NB4 (cell line): ENCODE measurements around the gene KLHDC9.
"Not testable (repeated sequence)": the region's sequence is repeated elsewhere in the genome, so short reads cannot be mapped to it uniquely, and the experiment has no call there.

Experiments used
- DNase-seq: peaks from one replicate; pipeline ENCODE4 v3.0.0; 2010; ENCODE audit warnings: low read depth
- H3K4me3 ChIP-seq: one replicate; pipeline ENCODE4 v1.5.1; 2011; ENCODE audit warnings: mild to moderate bottlenecking, low read depth, low read length, moderate library complexity
- MYC ChIP-seq: IDR thresholded peaks from 2 replicates; pipeline ENCODE4 v1.6.1; 2011; ENCODE audit warnings: low read depth, low read length
- POLR2A ChIP-seq: IDR thresholded peaks from 2 replicates; pipeline ENCODE4 v1.6.1; 2011; ENCODE audit warnings: mild to moderate bottlenecking; ENCODE audit not compliant: insufficient read length; ENCODE audit errors: extremely low read depth
- TF ChIP-seq, protein P1 (sequence below): IDR thresholded peaks from 2 replicates; pipeline ENCODE4 v1.6.1; 2011; ENCODE audit warnings: low read depth, low read length
- TF ChIP-seq, protein P2 (sequence below): IDR thresholded peaks from one replicate; pipeline ENCODE4 v1.5.1; 2012; ENCODE audit warnings: low read depth, low read length

KLHDC9 gene

DNA sequence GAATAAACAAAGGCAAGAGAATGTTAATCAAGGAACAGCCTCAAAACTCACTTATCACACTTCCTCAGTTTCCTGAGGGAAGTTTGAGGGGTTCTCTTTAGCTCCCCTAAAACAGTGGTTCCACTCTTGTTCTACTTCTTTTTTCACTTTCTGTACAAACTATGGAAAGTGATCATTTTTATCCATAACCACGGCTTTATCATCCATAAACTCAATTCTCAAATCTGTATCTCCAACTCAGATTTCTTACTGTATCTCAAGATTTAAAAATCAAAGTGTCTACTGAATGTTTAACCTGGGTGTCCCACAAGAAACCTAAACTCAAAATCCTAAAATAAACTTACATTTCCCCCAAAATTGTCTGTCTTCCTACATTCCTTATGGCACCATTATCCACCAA, 15.8 kb downstream of the KLHDC9 start:
- TF ChIP-seq POLR2A, result no peak
- TF ChIP-seq, protein P1, sequence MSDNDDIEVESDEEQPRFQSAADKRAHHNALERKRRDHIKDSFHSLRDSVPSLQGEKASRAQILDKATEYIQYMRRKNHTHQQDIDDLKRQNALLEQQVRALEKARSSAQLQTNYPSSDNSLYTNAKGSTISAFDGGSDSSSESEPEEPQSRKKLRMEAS, result no peak
- TF ChIP-seq, protein P2, sequence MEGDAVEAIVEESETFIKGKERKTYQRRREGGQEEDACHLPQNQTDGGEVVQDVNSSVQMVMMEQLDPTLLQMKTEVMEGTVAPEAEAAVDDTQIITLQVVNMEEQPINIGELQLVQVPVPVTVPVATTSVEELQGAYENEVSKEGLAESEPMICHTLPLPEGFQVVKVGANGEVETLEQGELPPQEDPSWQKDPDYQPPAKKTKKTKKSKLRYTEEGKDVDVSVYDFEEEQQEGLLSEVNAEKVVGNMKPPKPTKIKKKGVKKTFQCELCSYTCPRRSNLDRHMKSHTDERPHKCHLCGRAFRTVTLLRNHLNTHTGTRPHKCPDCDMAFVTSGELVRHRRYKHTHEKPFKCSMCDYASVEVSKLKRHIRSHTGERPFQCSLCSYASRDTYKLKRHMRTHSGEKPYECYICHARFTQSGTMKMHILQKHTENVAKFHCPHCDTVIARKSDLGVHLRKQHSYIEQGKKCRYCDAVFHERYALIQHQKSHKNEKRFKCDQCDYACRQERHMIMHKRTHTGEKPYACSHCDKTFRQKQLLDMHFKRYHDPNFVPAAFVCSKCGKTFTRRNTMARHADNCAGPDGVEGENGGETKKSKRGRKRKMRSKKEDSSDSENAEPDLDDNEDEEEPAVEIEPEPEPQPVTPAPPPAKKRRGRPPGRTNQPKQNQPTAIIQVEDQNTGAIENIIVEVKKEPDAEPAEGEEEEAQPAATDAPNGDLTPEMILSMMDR, result no peak
- TF ChIP-seq MYC, result no peak
- peak overlapping the region; percentile 9 for H3K4me3 ChIP-seq
- DNase-seq, result no peak

DNA sequence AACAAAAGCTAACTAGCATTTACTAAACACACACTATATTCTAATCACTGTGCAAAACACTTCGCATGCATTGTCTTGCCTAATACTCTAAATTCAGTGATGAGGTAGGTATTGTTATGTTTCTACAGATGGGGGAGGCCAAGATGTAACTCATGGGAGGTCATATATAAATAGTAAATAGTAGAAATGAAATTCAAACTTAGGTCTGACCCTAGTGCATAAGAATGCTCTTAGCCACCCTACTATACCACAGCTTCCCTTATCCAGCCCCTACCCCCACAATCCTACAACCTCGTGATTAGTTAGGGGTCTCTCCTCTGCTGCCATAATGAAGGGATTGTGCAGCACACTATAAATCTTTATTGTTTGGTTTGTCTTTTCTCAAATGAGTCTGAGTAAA, 16.4 kb downstream of the KLHDC9 start:
- no peak for DNase-seq
- TF ChIP-seq, protein P1, result no peak
- TF ChIP-seq, protein P2, result no peak
- TF ChIP-seq MYC (no peak), POLR2A (no peak)
- no peak overlapping the region for H3K4me3 ChIP-seq

DNA sequence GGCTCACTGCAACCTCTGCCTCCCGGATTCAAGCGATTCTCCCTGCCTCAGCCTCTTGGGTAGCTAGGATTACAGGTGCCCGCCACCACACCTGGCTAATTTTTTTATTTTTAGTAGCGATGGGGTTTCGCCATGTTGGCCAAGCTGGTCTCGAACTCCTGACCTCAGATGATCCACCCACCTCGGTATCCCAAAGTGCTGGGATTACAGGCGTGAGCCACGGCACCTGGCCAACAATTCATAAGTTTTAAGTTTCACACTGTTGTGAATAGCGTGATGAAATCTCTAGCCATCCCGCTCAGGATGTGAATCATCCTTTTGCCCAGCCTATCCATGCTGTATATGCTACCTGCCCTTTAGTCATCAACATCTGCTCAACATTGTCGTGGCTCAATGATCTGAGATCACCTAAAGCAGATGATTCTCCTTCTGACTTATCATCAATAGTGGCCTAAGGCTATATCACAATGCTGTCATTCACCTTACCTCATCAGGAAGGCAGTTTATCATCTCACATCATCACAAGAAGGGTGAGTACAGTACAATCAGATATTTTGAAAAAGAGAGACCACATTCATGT, 17.1 kb downstream of the KLHDC9 start:
- peak; percentile 58 for DNase-seq
- H3K4me3 ChIP-seq, result no peak overlapping the region
- TF ChIP-seq, protein P2, result no peak
- TF ChIP-seq, protein P1, result no peak
- no peak for TF ChIP-seq POLR2A
- no peak for TF ChIP-seq MYC

DNA sequence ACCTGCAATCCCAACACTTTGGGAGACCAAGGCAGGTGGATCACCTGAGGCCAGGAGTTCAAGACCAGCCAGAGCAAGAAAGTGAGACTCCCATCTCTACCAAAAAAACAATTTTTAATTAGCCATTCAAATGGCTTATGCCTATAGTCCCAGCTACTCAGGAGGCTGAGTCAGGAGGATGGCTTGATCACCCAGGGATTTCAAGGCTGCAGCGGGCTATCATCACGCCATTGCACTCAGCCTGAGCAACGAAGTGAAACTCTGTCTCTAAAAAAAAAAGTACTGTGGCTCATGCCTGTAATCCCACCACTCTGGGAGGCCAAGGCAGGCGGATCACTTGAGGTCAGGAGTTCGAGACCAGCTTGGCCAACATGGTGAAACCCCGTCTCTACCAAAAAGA, 17.8 kb downstream of the KLHDC9 start:
- DNase-seq, result not testable (repeated sequence)
- peak overlapping the region; percentile 18 for H3K4me3 ChIP-seq

DNA sequence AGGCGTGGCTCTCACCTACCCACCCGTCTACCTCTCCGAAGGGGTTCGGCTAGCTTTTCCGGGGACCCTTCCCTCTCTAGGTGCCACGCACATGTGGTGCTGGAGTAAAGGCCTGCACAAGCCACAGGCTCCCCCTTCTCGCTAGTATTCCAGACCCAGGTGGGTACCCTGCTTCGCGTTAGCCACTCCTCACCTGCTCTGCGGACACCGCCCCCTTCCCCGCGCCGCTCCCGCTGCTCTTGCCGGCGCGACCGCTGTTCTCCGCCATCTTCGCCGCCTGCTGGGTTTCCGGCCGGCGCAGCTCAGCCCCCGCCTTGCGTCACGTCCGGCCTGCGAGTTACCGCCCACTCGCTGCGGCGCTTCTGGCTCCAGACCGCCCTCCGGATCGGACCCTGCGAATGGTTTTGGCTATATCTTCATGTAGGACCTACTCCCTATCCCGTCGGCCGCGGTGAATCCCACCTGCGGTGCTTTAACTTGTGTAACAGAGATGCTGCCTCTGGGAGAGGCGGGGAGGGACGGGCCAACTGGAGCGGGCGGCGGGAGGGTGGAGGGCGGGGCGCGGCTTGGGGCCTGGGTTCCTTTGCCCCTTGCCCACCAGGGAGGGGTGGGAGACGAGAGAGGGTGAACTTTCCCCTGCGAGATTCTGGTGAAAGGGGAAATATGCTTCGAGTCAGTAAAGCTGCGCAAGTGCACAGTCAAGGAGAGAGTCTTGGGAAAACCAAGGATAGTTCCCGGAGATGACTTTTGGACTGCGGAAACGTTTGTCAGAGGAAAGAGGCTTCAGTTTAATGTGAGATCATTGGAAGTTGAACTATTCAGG, 19.8 kb downstream of the KLHDC9 start, which contains the start of the genes NIT1 and PFDN2:
Gene NIT1 (plus strand): TSS at position 347 of the 823 bp plus-strand sequence. CDS start 72 bp downstream, at position 419.
Gene PFDN2 (minus strand): TSS at position 279 of the 823 bp plus-strand sequence. CDS start 11 bp downstream, at position 268.
- peak within 1 kb of the TSS; percentile 98 for H3K4me3 ChIP-seq
- TF ChIP-seq, protein P1, result no peak
- TF ChIP-seq MYC (peak; percentile 9; the same call in 1 of the 2 replicates), POLR2A (peak; percentile 79)
- DNase-seq, result peak; percentile 91

DNA sequence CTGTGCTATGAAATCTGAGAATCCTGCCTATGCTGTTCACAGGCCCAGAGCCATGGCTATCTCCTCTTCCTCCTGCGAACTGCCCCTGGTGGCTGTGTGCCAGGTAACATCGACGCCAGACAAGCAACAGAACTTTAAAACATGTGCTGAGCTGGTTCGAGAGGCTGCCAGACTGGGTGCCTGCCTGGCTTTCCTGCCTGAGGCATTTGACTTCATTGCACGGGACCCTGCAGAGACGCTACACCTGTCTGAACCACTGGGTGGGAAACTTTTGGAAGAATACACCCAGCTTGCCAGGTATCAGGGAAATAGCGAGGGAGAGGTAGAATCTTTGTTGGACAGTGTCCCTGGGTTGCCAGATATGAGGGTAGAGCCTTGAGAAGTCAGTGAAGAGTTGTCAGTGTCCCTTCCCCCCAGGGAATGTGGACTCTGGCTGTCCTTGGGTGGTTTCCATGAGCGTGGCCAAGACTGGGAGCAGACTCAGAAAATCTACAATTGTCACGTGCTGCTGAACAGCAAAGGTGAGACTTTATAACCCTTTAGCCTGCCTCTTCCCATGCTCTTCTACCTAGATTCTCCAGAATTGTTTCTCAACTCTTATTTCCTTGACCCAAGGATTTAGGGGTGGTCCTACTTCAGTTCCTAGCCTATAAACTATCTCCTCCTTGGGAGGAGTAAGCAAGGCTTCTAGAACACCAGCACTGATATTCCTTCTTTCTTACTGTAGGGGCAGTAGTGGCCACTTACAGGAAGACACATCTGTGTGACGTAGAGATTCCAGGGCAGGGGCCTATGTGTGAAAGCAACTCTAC, 21.1 kb downstream of the KLHDC9 start:
- peak overlapping the region; percentile 98 for H3K4me3 ChIP-seq
- peak; percentile 56 for DNase-seq
- TF ChIP-seq, protein P2, result peak; percentile 23
- TF ChIP-seq, protein P1, result no peak
